Measurements from ENCODE around the gene C2orf81. TPM values are rescaled to one million over a fixed set of nuclear protein-coding genes. Genes with fewer than 3 reads are reported as not detected.

Gene C2orf81
- total RNA-seq (2022; extraction: Qiagen RNA extraction; ENCODE audit: low read depth) = 1.9 to 3.5 TPM (median 3.2 TPM) in 5 replicates

GRCh38 chr2:74421221-74421870 is at the start of gene C2orf81, which contains the start of gene WDR54:
TSS of gene C2orf81 (minus strand) at chr2:74421619. CDS start at chr2:74421560, 59 bp downstream.
TSS of gene WDR54 (plus strand) at chr2:74421730. CDS start at chr2:74422154, 424 bp downstream.

GRCh38 chr2:74458132-74458937 is 36.9 kb upstream of the C2orf81 start, which contains the start of gene WBP1:
TSS of gene WBP1 (plus strand) at chr2:74458438. CDS start at chr2:74458603, 165 bp downstream.

GRCh38 chr2:74454654-74455511 is 33.5 kb upstream of the C2orf81 start, which contains the start of gene INO80B:
TSS of gene INO80B (plus strand) at chr2:74455087. CDS start at chr2:74455117, 30 bp downstream.

GRCh38 chr2:74441690-74442482 is 20.5 kb upstream of the C2orf81 start, which contains the start of gene RTKN:
TSS of gene RTKN (minus strand) at chr2:74441937. CDS start at chr2:74441816, 121 bp downstream.

DNA sequence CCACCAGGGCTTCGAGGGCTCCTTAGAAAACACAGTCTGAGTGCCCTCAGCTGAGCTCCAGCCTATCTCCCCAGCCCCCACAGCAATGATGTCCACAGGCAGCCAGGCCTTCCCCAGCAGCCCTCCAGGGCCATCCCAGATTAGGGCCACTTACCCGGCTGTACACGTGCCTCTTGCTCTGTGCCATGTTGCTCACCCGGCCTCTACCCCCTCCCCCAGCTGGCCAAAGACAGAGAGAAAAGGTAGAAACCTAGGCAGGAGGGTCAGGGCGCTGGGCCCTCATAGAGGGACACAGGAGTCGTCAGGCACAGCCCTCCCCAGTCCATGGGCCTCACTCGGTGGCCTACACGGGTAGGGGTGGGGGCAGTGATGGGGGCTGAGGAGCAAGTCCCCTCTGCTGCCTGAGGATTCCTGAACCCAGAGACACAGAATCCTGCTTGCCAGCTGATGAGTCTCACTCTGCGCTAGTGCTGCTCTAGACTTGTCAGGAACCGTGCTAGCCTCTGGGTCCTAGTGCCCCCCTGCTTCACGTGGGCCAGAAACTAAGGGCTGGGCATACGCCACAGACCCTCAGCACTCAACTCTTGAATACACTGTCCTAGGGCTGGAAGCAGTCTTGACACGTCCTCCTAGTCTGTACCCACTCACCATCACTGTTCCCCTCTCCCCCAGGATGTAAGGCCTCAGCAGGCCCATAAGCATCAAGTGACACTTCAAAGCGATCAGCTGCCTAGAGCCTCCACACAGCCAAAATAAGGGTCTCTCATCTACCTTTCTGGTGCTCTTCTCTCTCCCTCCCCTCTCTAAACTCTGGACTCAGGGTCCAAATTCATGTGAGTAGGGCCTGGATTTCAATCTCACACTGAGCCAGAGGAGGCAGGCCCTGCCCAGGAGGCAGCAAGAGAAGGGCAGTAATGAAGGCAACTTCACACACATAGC is 41.3 kb downstream of the C2orf81 start, which contains the start of gene DCTN1:
Gene DCTN1, minus strand, starts transcription at position 461 of the 939 bp plus-strand sequence. Its CDS starts 274 bp downstream, at position 187.

Other genes starting within 250 kb of the C2orf81 start
- 50.7 to 86.2 TPM (median 82.2 TPM) in 5 replicates for gene MOB1A, start 242.7 kb downstream of the C2orf81 start, total RNA-seq (2022; extraction: Qiagen RNA extraction; ENCODE audit: low read depth)
- 159 to 187 TPM (median 175 TPM) in 5 replicates for gene MTHFD2, start 223.0 kb downstream of the C2orf81 start, total RNA-seq (2022; extraction: Qiagen RNA extraction; ENCODE audit: low read depth)
- gene SLC4A5, start 78.2 kb downstream of the C2orf81 start, total RNA-seq (2022; extraction: Qiagen RNA extraction; ENCODE audit: low read depth) = 0.17 to 0.68 TPM (median 0.43 TPM) in 5 replicates
- gene DCTN1, start 41.3 kb downstream of the C2orf81 start, total RNA-seq (2022; extraction: Qiagen RNA extraction; ENCODE audit: low read depth) = 104 to 150 TPM (median 150 TPM) in 5 replicates
- 68.3 to 88.0 TPM (median 87.1 TPM) in 5 replicates for gene WDR54, start 111 bp upstream of the C2orf81 start, total RNA-seq (2022; extraction: Qiagen RNA extraction; ENCODE audit: low read depth)
- 18.7 to 29.5 TPM (median 22.1 TPM) in 5 replicates for gene RTKN, start 20.3 kb upstream of the C2orf81 start, total RNA-seq (2022; extraction: Qiagen RNA extraction; ENCODE audit: low read depth)
- gene INO80B, start 33.5 kb upstream of the C2orf81 start, total RNA-seq (2022; extraction: Qiagen RNA extraction; ENCODE audit: low read depth) = 52.7 to 58.3 TPM (median 55.9 TPM) in 5 replicates
- gene WBP1, start 36.8 kb upstream of the C2orf81 start, total RNA-seq (2022; extraction: Qiagen RNA extraction; ENCODE audit: low read depth) = 44.9 to 90.5 TPM (median 83.9 TPM) in 5 replicates
- 39.9 to 51.2 TPM (median 49.7 TPM) in 5 replicates for gene MOGS, start 43.8 kb upstream of the C2orf81 start, total RNA-seq (2022; extraction: Qiagen RNA extraction; ENCODE audit: low read depth)
- 108 to 158 TPM (median 132 TPM) in 5 replicates for gene MRPL53, start 51.1 kb upstream of the C2orf81 start, total RNA-seq (2022; extraction: Qiagen RNA extraction; ENCODE audit: low read depth)
- gene CCDC142, start 61.4 kb upstream of the C2orf81 start, total RNA-seq (2022; extraction: Qiagen RNA extraction; ENCODE audit: low read depth) = 9.1 to 15.9 TPM (median 14.4 TPM) in 5 replicates
- gene TTC31, start 61.5 kb upstream of the C2orf81 start, total RNA-seq (2022; extraction: Qiagen RNA extraction; ENCODE audit: low read depth) = 14.5 to 16.7 TPM (median 16.4 TPM) in 5 replicates
- gene LBX2, start 78.0 kb upstream of the C2orf81 start, total RNA-seq (2022; extraction: Qiagen RNA extraction; ENCODE audit: low read depth) = 2.7 to 4.1 TPM (median 3.4 TPM) in 5 replicates
- 30.2 to 41.4 TPM (median 31.4 TPM) in 5 replicates for gene PCGF1, start 86.1 kb upstream of the C2orf81 start, total RNA-seq (2022; extraction: Qiagen RNA extraction; ENCODE audit: low read depth)
- 0.22 to 0.45 TPM (median 0.34 TPM) in 5 replicates for gene TLX2, start 92.8 kb upstream of the C2orf81 start, total RNA-seq (2022; extraction: Qiagen RNA extraction; ENCODE audit: low read depth)
- 0.06 to 0.23 TPM (median 0.15 TPM) in 3 of 5 replicates, not detected in the others for gene DQX1, start 104.6 kb upstream of the C2orf81 start, total RNA-seq (2022; extraction: Qiagen RNA extraction; ENCODE audit: low read depth)
- 182 to 257 TPM (median 240 TPM) in 5 replicates for gene AUP1, start 108.1 kb upstream of the C2orf81 start, total RNA-seq (2022; extraction: Qiagen RNA extraction; ENCODE audit: low read depth)
- 31.3 to 40.6 TPM (median 40.0 TPM) in 5 replicates for gene HTRA2, start 108.3 kb upstream of the C2orf81 start, total RNA-seq (2022; extraction: Qiagen RNA extraction; ENCODE audit: low read depth)
- 0.14 to 0.66 TPM (median 0.25 TPM) in 5 replicates for gene LOXL3, start 132.3 kb upstream of the C2orf81 start, total RNA-seq (2022; extraction: Qiagen RNA extraction; ENCODE audit: low read depth)
- gene DOK1, start 133.1 kb upstream of the C2orf81 start, total RNA-seq (2022; extraction: Qiagen RNA extraction; ENCODE audit: low read depth) = 4.2 to 6.3 TPM (median 5.4 TPM) in 5 replicates
- gene M1AP, start 226.7 kb upstream of the C2orf81 start, total RNA-seq (2022; extraction: Qiagen RNA extraction; ENCODE audit: low read depth) = not detected in 5 replicates
- gene SEMA4F, start 232.6 kb upstream of the C2orf81 start, total RNA-seq (2022; extraction: Qiagen RNA extraction; ENCODE audit: low read depth) = 8.1 to 12.1 TPM (median 9.2 TPM) in 5 replicates